Measurements from ENCODE around the gene ABCA13. TPM values are rescaled to one million over a fixed set of nuclear protein-coding genes. Genes with fewer than 3 reads are reported as not detected.

ABCA13 gene
- total RNA-seq, 1 donor from 2014 or later, result 0.02 TPM

DNA sequence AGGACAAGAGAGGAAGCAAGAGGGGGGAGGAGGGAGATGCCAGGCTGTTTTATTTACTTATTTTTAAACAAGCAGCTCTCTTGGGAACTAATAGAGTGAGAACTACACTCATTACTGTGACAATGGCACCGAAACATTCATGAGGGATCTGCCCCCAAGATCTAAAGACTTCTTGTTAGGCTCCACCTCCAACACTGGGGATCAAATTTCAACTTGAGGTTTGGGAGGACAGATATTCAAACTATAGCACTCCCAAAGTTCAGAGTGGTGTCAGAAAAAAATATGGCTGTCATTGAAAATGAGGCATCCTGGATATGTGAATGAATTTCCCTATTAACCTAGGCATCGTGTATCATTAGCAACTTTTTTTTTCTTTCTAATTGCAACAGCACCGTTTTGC, 145.5 kb downstream of the ABCA13 start:
- no peak overlapping the region for H3K27ac Mint-ChIP-seq
- peaks cover 2% of the 10 kb centered on the region for H3K27me3 Mint-ChIP-seq (ENCODE audit: low read depth)
- no peaks in the 10 kb centered on the region for H3K36me3 Mint-ChIP-seq (ENCODE audit: low read depth)
- H3K4me1 Mint-ChIP-seq (ENCODE audit: low read depth), result no peaks in the 10 kb centered on the region
- H3K4me3 Mint-ChIP-seq (ENCODE audit: low read depth), result no peak overlapping the region
- H3K9me3 Mint-ChIP-seq, result no peaks in the 10 kb centered on the region
- no peak for DNase-seq (ENCODE audit: low spot score)
- intact Hi-C loops (cut with micrococcal nuclease), result no loop called here

- intact Hi-C loops (cut with micrococcal nuclease), result no loop called here
- Mint-ChIP-seq H3K27me3 (ENCODE audit: low read depth) (peaks cover 2% of the 10 kb centered on the region), H3K4me1 (ENCODE audit: low read depth) (no peaks in the 10 kb centered on the region), H3K9me3 (no peaks in the 10 kb centered on the region), H3K4me3 (ENCODE audit: low read depth) (no peak overlapping the region), H3K36me3 (ENCODE audit: low read depth) (no peaks in the 10 kb centered on the region), H3K27ac (no peak overlapping the region)
- no peak for DNase-seq (ENCODE audit: low spot score)
Observed at GRCh38 chr7:48317360-48317759, 146.1 kb downstream of the ABCA13 start.

GRCh38 chr7:48321319-48322010, 150.2 kb downstream of the ABCA13 start:
- H3K4me1 Mint-ChIP-seq (ENCODE audit: low read depth), result no peaks in the 10 kb centered on the region
- intact Hi-C loops (cut with micrococcal nuclease), result no loop called here
- H3K9me3 Mint-ChIP-seq, result peaks cover 17% of the 10 kb centered on the region
- H3K36me3 Mint-ChIP-seq (ENCODE audit: low read depth), result no peaks in the 10 kb centered on the region
- H3K4me3 Mint-ChIP-seq (ENCODE audit: low read depth), result no peak overlapping the region
- H3K27ac Mint-ChIP-seq, result no peak overlapping the region
- no peak for DNase-seq (ENCODE audit: low spot score)
- H3K27me3 Mint-ChIP-seq (ENCODE audit: low read depth), result peaks cover under 1% of the 10 kb centered on the region

GRCh38 chr7:48337012-48337621, 165.9 kb downstream of the ABCA13 start:
- intact Hi-C loops (cut with micrococcal nuclease), result no loop called here
- Mint-ChIP-seq H3K27ac (no peak overlapping the region), H3K4me3 (ENCODE audit: low read depth) (no peak overlapping the region), H3K9me3 (no peaks in the 10 kb centered on the region), H3K36me3 (ENCODE audit: low read depth) (no peaks in the 10 kb centered on the region), H3K27me3 (ENCODE audit: low read depth) (no peaks in the 10 kb centered on the region), H3K4me1 (ENCODE audit: low read depth) (no peaks in the 10 kb centered on the region)
- DNase-seq (ENCODE audit: low spot score), result no peak

DNA sequence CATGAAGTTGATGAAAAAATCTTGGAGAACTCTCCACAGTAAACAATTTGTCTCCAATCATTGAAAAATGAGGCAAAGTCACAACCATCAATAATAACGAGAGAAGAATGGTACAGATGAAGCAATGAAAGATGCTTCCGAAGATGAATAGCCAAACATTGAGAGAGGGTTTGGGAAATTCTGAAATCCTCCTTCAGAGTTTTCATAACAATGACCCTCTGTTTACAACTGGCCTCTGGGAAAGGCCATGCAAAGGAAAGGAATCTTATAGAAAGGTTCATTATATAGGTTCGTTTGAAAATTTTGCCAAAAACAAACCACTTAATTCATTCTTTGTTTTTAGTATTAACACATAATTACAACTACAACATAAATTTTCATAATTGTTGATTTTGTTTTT, 166.5 kb downstream of the ABCA13 start:
- H3K36me3 Mint-ChIP-seq (ENCODE audit: low read depth), result no peaks in the 10 kb centered on the region
- intact Hi-C loops (cut with micrococcal nuclease), result no loop called here
- no peak for DNase-seq (ENCODE audit: low spot score)
- no peak overlapping the region for H3K27ac Mint-ChIP-seq
- no peaks in the 10 kb centered on the region for H3K4me1 Mint-ChIP-seq (ENCODE audit: low read depth)
- no peaks in the 10 kb centered on the region for H3K9me3 Mint-ChIP-seq
- H3K4me3 Mint-ChIP-seq (ENCODE audit: low read depth), result no peak overlapping the region
- H3K27me3 Mint-ChIP-seq (ENCODE audit: low read depth), result no peaks in the 10 kb centered on the region

DNA sequence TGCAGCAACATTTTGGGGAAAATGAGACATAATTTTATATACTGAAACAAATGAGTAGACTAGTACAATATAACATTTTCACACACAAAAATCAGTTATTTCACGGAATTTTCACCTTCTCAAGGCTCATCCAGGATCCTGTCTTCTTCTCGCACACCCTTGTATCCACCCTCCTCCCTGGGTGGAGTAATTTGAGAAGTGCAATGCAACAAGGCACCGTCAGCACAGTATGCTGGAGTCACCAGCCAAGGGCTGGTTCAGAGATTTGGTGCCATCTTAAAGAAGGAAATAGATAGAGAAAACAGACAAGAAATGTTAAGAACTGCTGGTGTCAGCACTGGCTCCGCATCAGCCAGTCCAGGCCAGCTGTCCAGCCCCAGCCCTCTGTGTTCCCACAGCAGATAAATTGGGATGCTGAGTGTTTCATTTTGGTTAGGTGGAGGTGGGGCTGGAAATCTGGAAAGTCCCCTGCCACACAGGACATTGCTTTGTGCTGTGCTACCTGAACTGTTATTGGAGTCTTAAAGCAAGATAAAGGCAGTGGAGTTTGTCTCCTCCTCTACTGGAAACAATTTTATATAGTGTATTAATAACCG, 176.1 kb downstream of the ABCA13 start:
- DNase-seq (ENCODE audit: low spot score), result no peak
- no peaks in the 10 kb centered on the region for H3K27me3 Mint-ChIP-seq (ENCODE audit: low read depth)
- no peak overlapping the region for H3K4me3 Mint-ChIP-seq (ENCODE audit: low read depth)
- no peaks in the 10 kb centered on the region for H3K36me3 Mint-ChIP-seq (ENCODE audit: low read depth)
- no peaks in the 10 kb centered on the region for H3K4me1 Mint-ChIP-seq (ENCODE audit: low read depth)
- intact Hi-C loops (cut with micrococcal nuclease), result no loop called here
- no peak overlapping the region for H3K27ac Mint-ChIP-seq
- H3K9me3 Mint-ChIP-seq, result no peaks in the 10 kb centered on the region

GRCh38 chr7:48350515-48350914, 179.3 kb downstream of the ABCA13 start:
- no peaks in the 10 kb centered on the region for H3K36me3 Mint-ChIP-seq (ENCODE audit: low read depth)
- no peaks in the 10 kb centered on the region for H3K4me1 Mint-ChIP-seq (ENCODE audit: low read depth)
- H3K27me3 Mint-ChIP-seq (ENCODE audit: low read depth), result no peaks in the 10 kb centered on the region
- intact Hi-C loops (cut with micrococcal nuclease), result no loop called here
- no peak for DNase-seq (ENCODE audit: low spot score)
- H3K27ac Mint-ChIP-seq, result no peak overlapping the region
- no peaks in the 10 kb centered on the region for H3K9me3 Mint-ChIP-seq
- H3K4me3 Mint-ChIP-seq (ENCODE audit: low read depth), result no peak overlapping the region

GRCh38 chr7:48351900-48352299, 180.6 kb downstream of the ABCA13 start:
- Mint-ChIP-seq H3K9me3 (no peaks in the 10 kb centered on the region), H3K27me3 (ENCODE audit: low read depth) (no peaks in the 10 kb centered on the region), H3K4me3 (ENCODE audit: low read depth) (no peak overlapping the region), H3K36me3 (ENCODE audit: low read depth) (no peaks in the 10 kb centered on the region), H3K27ac (no peak overlapping the region), H3K4me1 (ENCODE audit: low read depth) (no peaks in the 10 kb centered on the region)
- DNase-seq (ENCODE audit: low spot score), result no peak
- intact Hi-C loops (cut with micrococcal nuclease), result no loop called here

- no peak overlapping the region for H3K27ac Mint-ChIP-seq
- intact Hi-C loops (cut with micrococcal nuclease), result no loop called here
- no peaks in the 10 kb centered on the region for H3K36me3 Mint-ChIP-seq (ENCODE audit: low read depth)
- DNase-seq (ENCODE audit: low spot score), result no peak
- H3K4me1 Mint-ChIP-seq (ENCODE audit: low read depth), result no peaks in the 10 kb centered on the region
- no peaks in the 10 kb centered on the region for H3K27me3 Mint-ChIP-seq (ENCODE audit: low read depth)
- no peaks in the 10 kb centered on the region for H3K9me3 Mint-ChIP-seq
- H3K4me3 Mint-ChIP-seq (ENCODE audit: low read depth), result no peak overlapping the region
Observed at GRCh38 chr7:48355346-48355745, 184.1 kb downstream of the ABCA13 start.

DNA sequence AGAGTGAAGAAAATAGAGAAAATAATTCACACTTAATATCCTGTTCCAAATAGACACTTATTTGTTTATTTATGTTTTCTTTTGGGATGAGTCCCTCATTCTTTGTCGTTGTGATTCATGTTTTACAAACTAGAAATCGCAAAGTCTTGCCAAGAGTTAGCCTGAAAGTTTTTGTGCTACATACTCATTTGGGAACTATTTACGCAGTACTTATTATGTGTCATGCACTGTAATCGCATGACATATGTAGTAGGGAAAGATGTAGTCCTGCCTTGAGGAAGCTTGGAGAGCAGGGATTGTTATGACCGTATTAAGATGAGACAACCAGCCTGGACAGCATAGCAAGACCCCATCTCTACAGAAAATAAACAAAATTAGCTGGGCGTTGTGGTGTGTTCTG, 189.3 kb downstream of the ABCA13 start:
- Mint-ChIP-seq H3K4me1 (ENCODE audit: low read depth) (no peaks in the 10 kb centered on the region), H3K36me3 (ENCODE audit: low read depth) (no peaks in the 10 kb centered on the region), H3K4me3 (ENCODE audit: low read depth) (no peak overlapping the region), H3K27me3 (ENCODE audit: low read depth) (peaks cover 2% of the 10 kb centered on the region), H3K27ac (no peak overlapping the region), H3K9me3 (no peaks in the 10 kb centered on the region)
- DNase-seq (ENCODE audit: low spot score), result no peak
- intact Hi-C loops (cut with micrococcal nuclease), result no loop called here

GRCh38 chr7:48363174-48363573, 191.9 kb downstream of the ABCA13 start:
- no peak overlapping the region for H3K4me3 Mint-ChIP-seq (ENCODE audit: low read depth)
- no peak overlapping the region for H3K27ac Mint-ChIP-seq
- H3K4me1 Mint-ChIP-seq (ENCODE audit: low read depth), result no peaks in the 10 kb centered on the region
- no peak for DNase-seq (ENCODE audit: low spot score)
- no peaks in the 10 kb centered on the region for H3K9me3 Mint-ChIP-seq
- intact Hi-C loops (cut with micrococcal nuclease), result no loop called here
- H3K36me3 Mint-ChIP-seq (ENCODE audit: low read depth), result no peaks in the 10 kb centered on the region
- peaks cover 2% of the 10 kb centered on the region for H3K27me3 Mint-ChIP-seq (ENCODE audit: low read depth)

GRCh38 chr7:48365010-48365409, 193.8 kb downstream of the ABCA13 start:
- intact Hi-C loops (cut with micrococcal nuclease), result no loop called here
- Mint-ChIP-seq H3K9me3 (peaks cover 5% of the 10 kb centered on the region), H3K27ac (no peak overlapping the region)

DNA sequence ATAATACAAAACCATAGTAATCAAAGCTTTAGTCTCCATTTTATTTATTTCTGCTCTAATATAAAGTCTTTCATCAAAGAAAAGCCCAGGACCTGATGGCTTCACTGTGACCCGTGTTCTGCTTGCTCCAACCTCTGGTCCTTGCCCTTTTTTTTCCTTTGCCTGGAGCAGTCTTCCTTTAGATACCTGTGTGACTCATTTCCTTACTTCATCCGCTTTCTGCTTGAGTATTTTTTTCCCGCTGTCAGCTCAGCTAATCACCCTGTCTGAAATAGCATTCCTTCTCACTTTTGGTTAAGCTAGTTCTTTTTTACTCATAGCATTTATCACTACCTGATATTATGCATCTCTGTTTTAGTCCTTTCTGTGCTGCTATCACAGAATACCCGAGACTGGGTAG, 194.8 kb downstream of the ABCA13 start:
- Mint-ChIP-seq H3K9me3 (peaks cover 13% of the 10 kb centered on the region), H3K36me3 (ENCODE audit: low read depth) (no peaks in the 10 kb centered on the region), H3K27ac (no peak overlapping the region), H3K4me1 (ENCODE audit: low read depth) (no peaks in the 10 kb centered on the region), H3K27me3 (ENCODE audit: low read depth) (peaks cover 2% of the 10 kb centered on the region), H3K4me3 (ENCODE audit: low read depth) (no peak overlapping the region)
- intact Hi-C loops (cut with micrococcal nuclease), result no loop called here
- no peak for DNase-seq (ENCODE audit: low spot score)

More at GRCh38 chr7:48365010-48365409, 193.8 kb downstream of the ABCA13 start:
- DNase-seq (ENCODE audit: low spot score), result no peak
- Mint-ChIP-seq H3K4me3 (ENCODE audit: low read depth) (no peak overlapping the region), H3K36me3 (ENCODE audit: low read depth) (no peaks in the 10 kb centered on the region), H3K27me3 (ENCODE audit: low read depth) (peaks cover 2% of the 10 kb centered on the region), H3K4me1 (ENCODE audit: low read depth) (no peaks in the 10 kb centered on the region)

Measured in activated T-helper 2 cell treated with anti-CD3 and anti-CD28 coated beads, Interferon-gamma antibody, Interleukin-2, Interleukin-4, amounts not matched to agents 10 μg/mL and 5 μg/mL and 100 μg/mL, durations not matched to agents 14 hours and 24 hours and 36 hours (primary cell).